GM21786 (cell line): ENCODE data around the gene IL24.

Experiments used
- ATAC-seq: cut with Tn5 transposase; IDR thresholded peaks from one replicate; pipeline ENCODE4 v1.9.1; 2021; ENCODE audit not compliant: unreplicated experiment

IL24 gene

GRCh38 chr1:206949641-206950040 is 52.4 kb downstream of the IL24 start:
- no peak for ATAC-seq

GRCh38 chr1:206951318-206952100 is 54.3 kb downstream of the IL24 start:
- ATAC-seq = no peak

- peak; percentile 32 for ATAC-seq
Observed at GRCh38 chr1:206952171-206952570, 54.9 kb downstream of the IL24 start.

GRCh38 chr1:206953126-206953525 is 55.9 kb downstream of the IL24 start:
- ATAC-seq = no peak

- no peak for ATAC-seq
Observed at GRCh38 chr1:206953626-206954025, 56.4 kb downstream of the IL24 start.
